Panc1 (cell line): ENCODE data around the gene P2RY8. TPM values are rescaled to one million over a fixed set of nuclear protein-coding genes. Genes with fewer than 3 reads are reported as not detected.

ENCODE experiments used
- ATAC-seq: fragments of 200-7000 bp; cut with Tn5 transposase; 2 replicates; pipeline ENCODE4 v1.9.1; 2020; ENCODE audit warnings: mild to moderate bottlenecking, moderate library complexity
- BruUV-seq: library from RNA; stranded (reverse); fragments of 400-500 nt; replicated peaks from 2 replicates; lab custom pipeline; 2021; lab: Mats Ljungman, UMichigan
- CTCF ChIA-PET: fragments of 300-600 bp; sonication (Branson Sonifier 250); formaldehyde crosslinking; loops from one replicate; lab custom pipeline; 2022; ENCODE audit warnings: antibody characterized with exemption; lab: Charles Lee
- POLR2A ChIA-PET: fragments of 300-600 bp; sonication (Branson Sonifier 250); formaldehyde crosslinking; loops from one replicate; lab custom pipeline; 2022; ENCODE audit warnings: antibody characterized with exemption; lab: Charles Lee
- DNase-seq: peaks from one replicate; pipeline ENCODE4 v3.0.0-alpha.2; 2010; ENCODE audit warnings: low read depth, low spot score
- H3K27ac ChIP-seq: 2 replicates; pipeline ENCODE4 v1.5.1; 2011; ENCODE audit warnings: mild to moderate bottlenecking, low read length, inconsistent platforms
- H3K27me3 ChIP-seq: fragments of 200-500 bp; sonication (Bioruptor generic); 2 replicates; pipeline ENCODE4 v1.6.0; 2014; ENCODE audit warnings: low read length, inconsistent platforms; ENCODE audit not compliant: control insufficient read depth, insufficient read depth
- H3K36me3 ChIP-seq: fragments of 200-500 bp; sonication (Bioruptor generic); 2 replicates; pipeline ENCODE4 v1.5.1; 2014; ENCODE audit warnings: inconsistent platforms, mild to moderate bottlenecking, low read length, moderate library complexity; ENCODE audit not compliant: control insufficient read depth, insufficient read depth
- H3K4me1 ChIP-seq: 2 replicates; pipeline ENCODE4 v1.5.1; 2011; ENCODE audit warnings: inconsistent platforms, mild to moderate bottlenecking, low read length, moderate library complexity; ENCODE audit not compliant: control insufficient read depth, insufficient read depth
- H3K4me3 ChIP-seq, 2 experiments: 2 replicates each; pipeline ENCODE4 v1.5.1; 2011 to 2012; ENCODE audit warnings: low read depth in 2 of 2, low read length in 2 of 2, mild to moderate bottlenecking in 2 of 2, inconsistent platforms in 1 of 2, moderate library complexity in 1 of 2
- H3K9me3 ChIP-seq: fragments of 200-500 bp; sonication (Bioruptor generic); 2 replicates; pipeline ENCODE4 v1.5.1; 2014; ENCODE audit warnings: low read depth, mild to moderate bottlenecking, inconsistent platforms, low read length, moderate library complexity; ENCODE audit not compliant: control insufficient read depth, insufficient read depth
- CTCF ChIP-seq: fragments of 450-650 bp; IDR thresholded peaks from 2 replicates; pipeline ENCODE4 v1.5.1; 2017; ENCODE audit warnings: mild to moderate bottlenecking
- POLR2AphosphoS5 ChIP-seq: IDR thresholded peaks from 2 replicates; pipeline ENCODE4 v1.6.1; 2012; ENCODE audit warnings: mild to moderate bottlenecking, low read depth, low read length, moderate library complexity
- REST ChIP-seq, 2 experiments: IDR thresholded peaks; 2 replicates each; pipeline ENCODE4 v1.6.1; 2011 to 2012; ENCODE audit warnings: low read depth in 2 of 2, control low read depth in 1 of 2, low read length in 1 of 2, mild to moderate bottlenecking in 1 of 2, moderate library complexity in 1 of 2; ENCODE audit not compliant: insufficient read depth in 1 of 2
- SIN3A ChIP-seq: IDR thresholded peaks from 2 replicates; pipeline ENCODE4 v1.6.1; 2012; ENCODE audit warnings: low read depth, mild to moderate bottlenecking, low read length, moderate library complexity, borderline replicate concordance; ENCODE audit not compliant: insufficient read depth
- TCF7L2 ChIP-seq: IDR thresholded peaks from 2 replicates; pipeline ENCODE4 v1.6.1; 2011; ENCODE audit warnings: mild to moderate bottlenecking, low read depth, low read length, inconsistent platforms
- in situ Hi-C: cut with HindIII; loops from 2 replicates; pipeline ENCODE4 v1.10.0; 2016; ENCODE audit warnings: low sequenced_read_pairs, low pct_unique_long_range_greater_than_20kb
- intact Hi-C: fragments of 100-400 bp; cut with micrococcal nuclease; formaldehyde crosslinking; loops from one replicate; pipeline ENCODE4 v1.10.0; 2022; ENCODE audit not compliant: unreplicated experiment
- total RNA-seq: library from RNA; stranded (reverse); gene quantifications from one replicate; pipeline ENCODE4 v1.2.1, GENCODE V29; 2021; ENCODE audit not compliant: unreplicated experiment

P2RY8 gene
- total RNA-seq, 1 experiment from 2014 or later, result 0.18 TPM

- no TSS peak for BruUV-seq
- Histone ChIP-seq H3K4me1 (no peaks in the 10 kb centered on the region), H3K27me3 (no peaks in the 10 kb centered on the region), H3K9me3 (no peaks in the 10 kb centered on the region), H3K36me3 (no peaks in the 10 kb centered on the region), H3K4me3 (no peak overlapping the region), H3K27ac (no peak overlapping the region)
- in situ Hi-C loops (no loop called here), intact Hi-C loops (no loop called here)
- POLR2A ChIA-PET, result no interaction called here
- ATAC-seq, result no peak
- no peak for DNase-seq
- TF ChIP-seq CTCF (no peak), TCF7L2 (no peak), POLR2AphosphoS5 (no peak), REST (IDR thresholded peaks at IDR 0.05; ENCODE audit: insufficient read depth in 1 of 2, low read depth in 2 of 2, low read length in 1 of 2) (no peak), SIN3A (no peak)
- CTCF ChIA-PET, result no interaction called here
These were observed 7.7 kb downstream of the P2RY8 start for GRCh38 chrX:1529328-1529727.

- no peaks in the 10 kb centered on the region for H3K9me3 ChIP-seq
- intact Hi-C loops, result no loop called here
- no peaks in the 10 kb centered on the region for H3K4me1 ChIP-seq
- CTCF ChIA-PET, result no interaction called here
- no peak for ATAC-seq
- no peaks in the 10 kb centered on the region for H3K36me3 ChIP-seq
- POLR2A ChIA-PET, result no interaction called here
- DNase-seq, result no peak
- H3K4me3 ChIP-seq, result no peak overlapping the region
- no TSS peak for BruUV-seq
- H3K27me3 ChIP-seq, result no peaks in the 10 kb centered on the region
- TF ChIP-seq POLR2AphosphoS5 (no peak), REST (IDR thresholded peaks at IDR 0.05; ENCODE audit: insufficient read depth in 1 of 2, low read depth in 2 of 2, low read length in 1 of 2) (no peak), CTCF (no peak), TCF7L2 (no peak), SIN3A (no peak)
- in situ Hi-C loops, result no loop called here
- no peak overlapping the region for H3K27ac ChIP-seq
These were observed 8.1 kb downstream of the P2RY8 start for GRCh38 chrX:1528884-1529203.
